Epithelial cell of esophagus (primary cell): Measurements from ENCODE around the gene CDH4.

Experiments used
- DNase-seq: peaks from one replicate; pipeline ENCODE4 v3.0.0; 2010; ENCODE audit warnings: low read depth
- H3K4me3 ChIP-seq: 2 replicates; pipeline ENCODE4 v1.5.1; 2011; ENCODE audit warnings: mild to moderate bottlenecking, low read length, control low read depth
- CTCF ChIP-seq: IDR thresholded peaks from 2 replicates; pipeline ENCODE4 v1.5.1; 2011; ENCODE audit warnings: low read depth, mild to moderate bottlenecking, low read length, control low read depth, inconsistent platforms; ENCODE audit not compliant: insufficient read depth; ENCODE audit errors: missing control alignments

The CDH4 gene

GRCh38 chr20:61437280-61438206, 185.5 kb downstream of the CDH4 start:
- H3K4me3 ChIP-seq = no peak overlapping the region
- TF ChIP-seq CTCF = no peak
- peak; percentile 73 for DNase-seq

GRCh38 chr20:61438285-61438684, 186.2 kb downstream of the CDH4 start:
- H3K4me3 ChIP-seq = no peak overlapping the region
- DNase-seq = no peak
- TF ChIP-seq CTCF = no peak

GRCh38 chr20:61439251-61439650, 187.2 kb downstream of the CDH4 start:
- peak; percentile 16 for DNase-seq
- no peak overlapping the region for H3K4me3 ChIP-seq
- TF ChIP-seq CTCF = no peak

- H3K4me3 ChIP-seq = no peak overlapping the region
- no peak for TF ChIP-seq CTCF
- DNase-seq = no peak
These were observed 188.5 kb downstream of the CDH4 start for GRCh38 chr20:61440548-61441055.

- TF ChIP-seq CTCF = no peak
- no peak overlapping the region for H3K4me3 ChIP-seq
- DNase-seq = no peak
These were observed 189.5 kb downstream of the CDH4 start for GRCh38 chr20:61441537-61441936.

GRCh38 chr20:61442075-61442670, 190.1 kb downstream of the CDH4 start:
- no peak for DNase-seq
- TF ChIP-seq CTCF = no peak
- H3K4me3 ChIP-seq = no peak overlapping the region
